LNCaP clone FGC (cell line): Measurements from ENCODE around the gene PPP2R1B.
"Not testable (repeated sequence)": the region's sequence is repeated elsewhere in the genome, so short reads cannot be mapped to it uniquely, and the experiment has no call there.

Experiments used
- DNase-seq: peaks from one replicate; pipeline ENCODE4 v3.0.0-alpha.2; 2011; ENCODE audit warnings: low read depth
- H3K4me3 ChIP-seq: 2 replicates; pipeline ENCODE4 v1.5.1; 2011; ENCODE audit warnings: mild to moderate bottlenecking, low read depth, low read length, control low read depth
- CTCF ChIP-seq: IDR thresholded peaks from 2 replicates; pipeline ENCODE4 v1.5.1; 2012; ENCODE audit warnings: mild to moderate bottlenecking; ENCODE audit not compliant: control insufficient read depth, insufficient read depth; ENCODE audit errors: extremely low read depth

The PPP2R1B gene

DNA sequence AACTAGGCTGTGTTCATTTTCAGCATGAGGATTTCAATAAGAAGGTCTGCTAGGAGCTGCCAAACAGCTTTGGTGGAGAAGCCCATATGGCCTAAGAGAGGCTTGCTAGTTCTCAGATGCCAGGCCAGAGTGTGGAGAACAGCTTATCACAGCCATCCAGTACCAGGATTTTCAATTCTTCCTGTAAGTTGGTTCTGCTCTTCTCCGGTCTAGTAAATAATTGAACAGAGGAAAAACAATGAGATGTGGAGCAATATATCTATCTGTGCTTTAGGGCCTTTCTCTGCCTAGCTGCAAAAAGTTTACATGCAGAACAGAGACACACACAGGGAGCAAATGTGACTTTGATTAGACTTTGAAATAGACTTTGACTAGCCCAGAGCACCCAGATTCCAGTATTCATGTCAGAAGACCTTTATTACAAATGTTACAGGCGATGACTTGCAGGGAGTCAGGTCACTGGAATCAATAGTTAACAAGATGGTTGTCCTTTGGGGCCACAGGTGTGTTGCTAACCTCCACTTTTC lies 19.8 kb upstream of the PPP2R1B start:
- H3K4me3 ChIP-seq: no peak overlapping the region
- DNase-seq: no peak
- no peak for TF ChIP-seq CTCF

DNA sequence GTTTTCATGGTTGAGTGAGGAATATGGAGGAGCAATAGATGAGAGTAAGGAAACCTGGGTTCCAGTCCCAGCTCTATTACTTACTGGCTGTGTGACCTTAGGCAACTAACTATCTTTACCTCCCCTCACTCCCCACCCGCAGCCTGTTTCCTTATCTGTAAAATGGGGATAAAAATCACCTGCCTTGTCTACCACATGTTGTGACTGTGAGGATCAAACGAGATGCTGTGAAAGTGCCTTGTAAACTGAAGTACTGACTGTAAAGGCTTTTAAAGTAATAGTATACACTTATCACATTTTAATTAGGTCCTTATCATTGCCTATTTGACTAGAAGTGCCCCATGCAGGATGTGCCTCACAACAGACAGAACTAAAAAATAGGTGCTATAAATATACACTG lies 18.9 kb upstream of the PPP2R1B start:
- no peak for TF ChIP-seq CTCF
- no peak for DNase-seq
- H3K4me3 ChIP-seq: no peak overlapping the region

- not testable (repeated sequence) for DNase-seq, H3K4me3 ChIP-seq
These were observed 18.1 kb upstream of the PPP2R1B start for GRCh38 chr11:111784311-111784710.

- H3K4me3 ChIP-seq: no peak overlapping the region
- no peak for TF ChIP-seq CTCF
- no peak for DNase-seq
These were observed 16.0 kb upstream of the PPP2R1B start for GRCh38 chr11:111782109-111782741.

GRCh38 chr11:111779118-111779517 lies 12.9 kb upstream of the PPP2R1B start:
- H3K4me3 ChIP-seq: no peak overlapping the region
- no peak for DNase-seq
- TF ChIP-seq CTCF: no peak

DNA sequence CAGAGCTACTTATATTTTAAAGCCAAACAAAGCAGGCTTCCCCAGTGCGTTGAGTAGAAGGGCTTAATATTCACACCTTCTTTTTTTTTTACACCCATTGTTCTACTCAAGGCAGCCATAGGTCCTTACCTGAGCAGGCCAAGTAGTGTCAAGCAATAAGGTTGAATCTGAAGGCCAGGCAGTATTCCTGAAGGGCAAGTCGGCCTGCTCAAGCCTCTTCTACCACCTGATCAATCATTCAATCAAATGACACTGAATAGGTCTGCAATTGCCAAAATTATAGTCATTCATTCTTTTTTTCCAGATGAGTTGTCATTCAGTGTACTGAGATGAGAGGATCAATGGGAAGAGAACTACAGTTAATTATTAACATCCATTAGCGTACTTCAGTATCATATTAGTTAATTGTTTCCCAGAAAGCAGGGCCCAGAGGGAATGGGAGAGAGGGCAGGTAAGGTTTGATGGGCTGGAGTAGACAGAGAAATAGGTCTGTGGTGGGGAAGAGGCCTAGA lies 11.9 kb upstream of the PPP2R1B start:
- no peak for TF ChIP-seq CTCF
- no peak for DNase-seq

GRCh38 chr11:111777094-111778046 lies 11.2 kb upstream of the PPP2R1B start:
- H3K4me3 ChIP-seq: no peak overlapping the region
- TF ChIP-seq CTCF: peak; percentile 84
- DNase-seq: peak; percentile 50

More for the DNA sequence above, 11.9 kb upstream of the PPP2R1B start:
- H3K4me3 ChIP-seq: no peak overlapping the region
